Thyroid gland (tissue), 4 donors: ENCODE measurements around the gene UBN1.

Source experiments
- CTCF ChIP-seq, 6 experiments: fragments of 200-600 bp in 3 of 6; fragments of 450-650 bp in 3 of 6; sonication (generic) in 3 of 6; IDR thresholded peaks; one replicate each; pipeline ENCODE4 v1.5.1; 2016 to 2019; ENCODE audit warnings: antibody characterized with exemption in 6 of 6, mild to moderate bottlenecking in 2 of 6, inconsistent platforms in 1 of 6, moderate library complexity in 1 of 6
- POLR2A ChIP-seq, 2 donors: fragments of 450-650 bp; IDR thresholded peaks; one replicate each; pipeline ENCODE4 v1.6.1; 2017; ENCODE audit warnings: antibody characterized with exemption in 2 of 2, mild to moderate bottlenecking in 2 of 2, moderate library complexity in 1 of 2

- no peak for TF ChIP-seq CTCF (IDR thresholded peaks at IDR 0.05)
- no peak for TF ChIP-seq POLR2A (IDR thresholded peaks at IDR 0.05)
These were observed 10.6 kb upstream of the UBN1 start for GRCh38 chr16:4836727-4837126.
